Prostate gland (tissue), 2 donors: Measurements from ENCODE around the gene FAR1.

ENCODE experiments used
- CTCF ChIP-seq, 4 experiments: fragments of 200-600 bp in 2 of 4; fragments of 450-650 bp in 2 of 4; sonication (generic) in 2 of 4; IDR thresholded peaks; 1 replicate in 3 of 4; 2 replicates in 1 of 4; pipeline ENCODE4 v1.5.1; 2016 to 2019; ENCODE audit warnings: antibody characterized with exemption in 4 of 4, mild to moderate bottlenecking in 2 of 4, moderate library complexity in 2 of 4
- POLR2A ChIP-seq: fragments of 450-650 bp; IDR thresholded peaks from one replicate; pipeline ENCODE4 v1.6.1; 2016; ENCODE audit warnings: antibody characterized with exemption, mild to moderate bottlenecking
- POLR2AphosphoS5 ChIP-seq: sonication (generic); formaldehyde crosslinking; IDR thresholded peaks from one replicate; pipeline ENCODE4 v1.6.1; 2017; ENCODE audit warnings: antibody characterized with exemption

DNA sequence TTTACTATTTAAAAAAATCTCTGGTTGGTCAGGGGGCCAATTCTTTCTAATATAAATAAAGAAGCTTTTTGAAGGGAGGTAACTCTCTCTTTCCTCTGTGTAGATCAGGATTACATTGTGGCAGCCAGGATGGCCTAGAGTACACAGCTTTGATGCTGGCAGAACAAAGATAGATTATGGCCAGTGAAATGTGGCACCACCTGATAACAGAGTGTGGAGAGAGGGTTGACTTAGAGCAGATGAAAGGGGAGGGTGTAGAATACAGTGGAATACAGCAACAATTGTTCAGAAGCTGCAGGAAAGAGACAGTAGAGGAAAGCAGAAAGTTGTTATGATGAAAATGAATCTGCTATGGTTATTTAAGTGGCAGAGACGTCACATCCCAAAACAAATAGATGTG is 99.0 kb downstream of the FAR1 start:
- TF ChIP-seq CTCF (IDR thresholded peaks at IDR 0.05) (no peak), POLR2A (no peak), POLR2AphosphoS5 (no peak)
